K562 (cell line): ENCODE measurements around the gene PTPRG.

Experiments used
- CBX5 ChIP-seq: IDR thresholded peaks from 2 replicates; pipeline ENCODE4 v1.6.1; 2014; ENCODE audit warnings: low read depth, borderline replicate concordance
- EZH2 ChIP-seq: IDR thresholded peaks from 2 replicates; pipeline ENCODE4 v1.6.1; 2012; ENCODE audit warnings: low read depth, mild to moderate bottlenecking, inconsistent platforms, low read length, borderline replicate concordance
- ZBTB1 ChIP-seq: sonication (generic); formaldehyde crosslinking; IDR thresholded peaks from 2 replicates; pipeline ENCODE4 v1.8.1; 2023; ENCODE audit warnings: missing genetic modification reagents, low read depth, mild to moderate bottlenecking, borderline replicate concordance
- ZNF174 ChIP-seq: fragments of 250-450 bp; sonication (Bioruptor Pico); IDR thresholded peaks from 2 replicates; pipeline ENCODE4 v1.4.0; 2020; ENCODE audit warnings: mild to moderate bottlenecking

- TF ChIP-seq EZH2 = no peak
- TF ChIP-seq ZNF174 (CRISPR knock-in tag) = no peak
- no peak for TF ChIP-seq ZBTB1 (CRISPR knock-in tag)
- TF ChIP-seq CBX5 = no peak
Measured at GRCh38 chr3:62214850-62215249, 653.5 kb downstream of the PTPRG start.
